ENCODE measurements around the gene FAM78A.
"Not testable (repeated sequence)": the region's sequence is repeated elsewhere in the genome, so short reads cannot be mapped to it uniquely, and the experiment has no call there.

The FAM78A gene

GRCh38 chr9:131274674-131275331 is 1.5 kb downstream of the FAM78A start:
- no peak for TF ChIP-seq CTCF (IDR thresholded peaks at IDR 0.05; ENCODE audit: control extremely low read depth, extremely low read depth, low read depth, missing control alignments)
- ChIA-PET POLR2A (no interaction called here), CTCF (interaction anchor here (1.0 to 2.5 kb wide), 10 partner anchors 9 to 97 kb away, joined by 3 to 19 read pairs (median 4); no protein-coding TSS in a partner anchor)
- no peak for DNase-seq (ENCODE audit: extremely low spot score)

- no peak for TF ChIP-seq CTCF (IDR thresholded peaks at IDR 0.05; ENCODE audit: control extremely low read depth, extremely low read depth, low read depth, missing control alignments)
- DNase-seq (ENCODE audit: extremely low spot score): no peak
- CTCF ChIA-PET: interaction anchor here (0.9 to 2.5 kb wide), 12 partner anchors 9 to 99 kb away, joined by 3 to 19 read pairs (median 3); no protein-coding TSS in a partner anchor
- POLR2A ChIA-PET: no interaction called here
These were observed 2.2 kb downstream of the FAM78A start for GRCh38 chr9:131273856-131274673.

- DNase-seq (ENCODE audit: extremely low spot score): no peak
- ChIA-PET POLR2A (no interaction called here), CTCF (interaction anchor here (0.7 to 4.2 kb wide), 7 partner anchors 13 to 217 kb away, joined by 3 to 29 read pairs (median 4); no protein-coding TSS in a partner anchor)
- TF ChIP-seq CTCF (IDR thresholded peaks at IDR 0.05; ENCODE audit: control extremely low read depth, extremely low read depth, low read depth, missing control alignments): no peak
These were observed 3.0 kb downstream of the FAM78A start for GRCh38 chr9:131273146-131273855.

GRCh38 chr9:131272212-131272611 is 4.1 kb downstream of the FAM78A start:
- ChIA-PET POLR2A (interaction anchor here (0.6 kb wide), 1 partner anchor 75 kb away, joined by 3 read pairs; no protein-coding TSS in a partner anchor), CTCF (interaction anchor here (1.2 to 4.2 kb wide), 6 partner anchors 12 to 215 kb away, joined by 3 to 29 read pairs (median 4); no protein-coding TSS in a partner anchor)
- no peak for DNase-seq (ENCODE audit: extremely low spot score)
- no peak for TF ChIP-seq CTCF (IDR thresholded peaks at IDR 0.05; ENCODE audit: control extremely low read depth, extremely low read depth, low read depth, missing control alignments)

- POLR2A ChIA-PET: interaction anchor here (0.5 to 0.6 kb wide), 2 partner anchors 75 to 141 kb away, joined by 3 read pairs; no protein-coding TSS in a partner anchor
- no peak for DNase-seq (ENCODE audit: extremely low spot score)
- TF ChIP-seq CTCF (IDR thresholded peaks at IDR 0.05; ENCODE audit: control extremely low read depth, extremely low read depth, low read depth, missing control alignments): no peak
- CTCF ChIA-PET: interaction anchor here (1.2 to 4.2 kb wide), 4 partner anchors 16 to 95 kb away, joined by 5 to 29 read pairs (median 6); no protein-coding TSS in a partner anchor
These were observed 4.8 kb downstream of the FAM78A start for GRCh38 chr9:131271506-131271931.

GRCh38 chr9:131271016-131271273 is 5.4 kb downstream of the FAM78A start:
- POLR2A ChIA-PET: not testable (repeated sequence)

More at GRCh38 chr9:131271016-131271273, 5.4 kb downstream of the FAM78A start:
- DNase-seq (ENCODE audit: extremely low spot score): not testable (repeated sequence)
- CTCF ChIA-PET: interaction anchor here (1.2 to 4.2 kb wide), 4 partner anchors 16 to 95 kb away, joined by 5 to 29 read pairs (median 6); no protein-coding TSS in a partner anchor
